ENCODE data around the gene DCAF7.

The DCAF7 gene

DNA sequence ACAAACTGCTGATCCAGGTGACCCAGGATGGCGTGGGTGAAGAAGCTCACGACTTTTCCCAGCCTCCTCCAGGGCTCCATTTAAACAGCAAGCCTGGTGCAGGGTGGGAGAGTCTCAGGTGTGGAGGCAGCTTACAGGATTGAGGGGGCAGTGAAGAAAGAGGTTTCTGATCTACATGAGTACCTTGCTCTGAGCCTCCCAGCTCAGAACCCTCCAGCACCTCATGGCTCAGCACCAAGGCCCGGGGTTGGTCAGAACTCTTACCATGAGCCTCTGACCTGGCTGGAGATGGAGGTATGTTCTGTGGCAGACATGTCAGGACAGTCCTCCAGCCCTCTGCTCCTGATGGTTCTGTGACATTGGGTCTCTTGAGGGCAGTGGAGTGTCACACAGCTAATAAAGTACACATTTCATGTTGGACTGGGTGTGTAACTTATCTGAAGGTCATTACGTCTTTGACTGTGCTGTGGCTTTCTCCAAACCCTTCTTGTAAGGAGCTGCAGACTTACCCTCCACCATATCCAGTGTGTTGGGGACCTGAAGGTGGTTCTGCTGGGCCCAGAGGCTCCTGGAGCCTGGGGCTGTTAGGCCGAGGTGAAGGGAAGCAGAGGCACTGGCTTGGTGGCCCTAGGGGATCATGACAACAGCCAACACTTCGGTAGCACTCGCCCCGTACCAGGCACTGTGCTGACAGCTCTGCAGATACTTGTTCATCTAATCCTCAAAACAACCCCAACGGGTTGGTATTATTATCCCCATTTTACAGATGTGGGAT is 3.8 kb upstream of the DCAF7 start:
- no peak for DNase-seq

DNA sequence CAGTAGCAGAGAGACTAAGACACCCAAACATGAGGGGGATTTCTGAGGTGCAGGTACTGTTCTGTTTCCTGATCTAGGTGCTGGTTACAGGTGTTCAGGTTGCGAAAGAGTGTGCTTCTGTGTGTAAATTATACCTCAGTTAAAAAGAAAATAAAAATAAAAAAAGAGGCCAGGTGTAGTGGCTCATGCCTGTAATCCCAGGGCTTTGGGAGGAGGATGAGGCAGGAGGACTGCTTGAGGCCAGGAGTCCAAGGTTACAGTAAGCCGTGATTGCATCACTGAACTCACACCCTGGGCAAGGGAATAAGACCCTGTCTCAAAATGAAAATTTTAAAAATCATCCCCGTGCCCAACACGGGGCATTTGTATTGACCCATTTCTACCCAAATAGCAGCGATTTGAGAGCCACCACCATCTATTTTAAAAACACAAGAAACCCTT is 3.2 kb upstream of the DCAF7 start:
- DNase-seq, result no peak

DNA sequence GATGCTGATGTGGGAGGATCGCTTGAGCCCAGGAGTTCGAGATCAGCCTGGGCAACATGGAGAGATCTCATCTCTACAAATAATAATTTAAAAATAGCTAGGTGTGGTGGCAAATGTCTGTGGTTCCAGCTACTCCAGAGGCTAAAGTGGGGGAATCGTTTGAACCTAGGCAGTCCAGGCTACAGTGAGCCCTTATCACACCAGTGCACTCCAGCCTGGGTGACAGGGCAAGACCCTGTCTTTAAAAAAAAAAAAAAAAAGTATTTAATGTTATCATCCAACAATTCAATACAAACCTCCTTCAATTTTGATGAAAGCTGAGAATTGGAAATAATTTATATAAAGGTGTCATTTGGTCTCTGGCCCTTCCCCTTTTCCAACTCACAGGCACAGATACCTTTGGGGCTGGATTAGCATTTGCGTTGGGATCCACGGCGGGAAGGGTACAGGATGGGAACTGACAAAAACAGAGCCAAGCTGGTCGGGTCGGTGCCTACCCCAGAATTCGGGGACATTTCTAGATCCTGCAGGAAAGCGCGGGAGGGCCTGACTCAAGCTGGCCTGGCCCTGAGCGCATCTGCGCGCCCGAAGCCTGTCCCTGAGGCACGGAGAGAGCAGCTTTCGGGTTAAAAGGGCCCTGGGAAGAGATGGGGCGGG is 860 bp upstream of the DCAF7 start:
- no peak for DNase-seq

DNA sequence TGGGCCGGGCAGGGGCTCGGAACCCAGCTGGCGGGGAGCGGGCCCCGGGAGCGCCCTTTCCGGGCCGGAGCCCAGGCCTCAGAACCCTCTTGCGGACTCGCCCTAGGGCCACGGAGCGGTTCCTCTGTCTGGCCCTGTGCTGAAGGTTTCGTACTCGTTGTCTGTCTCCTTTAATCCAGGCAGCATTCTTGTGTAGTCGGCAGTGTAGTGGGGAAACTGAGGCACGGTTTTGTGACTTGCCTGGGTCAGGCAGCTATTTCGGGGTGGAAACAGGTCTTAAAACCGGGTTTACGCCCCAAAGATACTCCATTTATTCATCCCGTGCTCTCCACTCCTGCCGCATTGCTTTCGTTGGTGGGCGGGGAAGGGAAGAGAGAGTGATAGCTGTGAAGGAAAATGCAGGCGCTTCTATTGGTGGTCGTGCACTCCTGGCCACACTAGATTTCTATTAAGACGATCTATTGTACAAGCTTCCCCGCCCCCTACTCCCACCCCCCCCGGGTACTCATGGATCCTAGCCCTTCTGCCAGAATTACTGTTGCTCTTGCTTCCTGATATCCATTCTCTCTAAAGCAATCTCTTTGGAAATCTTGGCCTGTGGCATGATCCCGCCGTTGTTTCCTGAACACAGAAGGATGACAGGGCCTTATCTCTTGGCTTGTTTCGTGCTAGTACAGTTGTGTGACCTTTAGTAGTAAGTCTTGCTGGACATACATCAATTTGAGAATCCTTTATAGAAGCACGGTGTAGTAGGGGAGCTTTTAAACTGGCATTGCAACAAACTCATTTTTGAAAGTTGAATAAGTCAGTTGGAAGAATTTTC is 751 bp downstream of the DCAF7 start:
- DNase-seq, result no peak

DNA sequence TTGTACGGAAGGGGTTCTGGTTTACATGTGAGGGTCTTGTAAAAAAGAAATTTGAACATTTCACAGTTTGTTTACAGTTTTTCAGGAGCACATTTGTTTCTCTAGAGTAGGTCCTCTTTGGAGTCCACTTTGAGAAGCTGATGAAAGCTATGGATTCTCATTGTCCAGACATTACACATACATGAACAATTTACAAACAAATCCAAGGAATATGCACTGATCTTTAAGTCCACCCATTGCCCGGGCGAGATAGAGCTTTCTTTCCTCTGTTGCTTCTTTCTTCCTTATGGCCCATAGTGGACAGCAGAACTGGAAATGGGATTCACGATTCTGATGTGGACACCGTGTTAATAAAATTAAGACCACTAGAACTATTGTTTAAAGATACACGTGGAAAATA is 1.9 kb downstream of the DCAF7 start:
- DNase-seq, result no peak

GRCh38 chr17:63555500-63556156 is 5.4 kb downstream of the DCAF7 start:
- DNase-seq, result no peak

DNA sequence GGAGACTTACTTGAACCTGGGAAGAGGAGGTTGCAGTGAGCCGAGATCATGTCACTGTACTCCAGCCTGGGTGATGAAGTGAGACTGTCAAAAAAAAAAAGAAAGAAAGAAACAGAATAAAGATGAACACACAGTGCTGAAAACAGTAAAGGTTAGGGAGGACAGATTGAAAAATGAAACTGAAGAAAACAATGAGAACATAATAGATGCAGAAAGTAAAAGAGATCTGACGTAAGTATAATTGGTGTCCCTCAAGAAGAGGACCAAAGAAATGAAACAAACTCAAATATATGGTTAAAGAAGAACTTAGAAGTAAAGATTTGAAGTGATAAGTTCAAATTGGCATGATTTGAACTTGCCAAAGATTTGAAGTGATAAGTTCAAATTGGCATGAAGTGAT is 7.1 kb downstream of the DCAF7 start:
- no peak for DNase-seq

- DNase-seq, result no peak
Observed at GRCh38 chr17:63558441-63558840, 8.2 kb downstream of the DCAF7 start.

DNA sequence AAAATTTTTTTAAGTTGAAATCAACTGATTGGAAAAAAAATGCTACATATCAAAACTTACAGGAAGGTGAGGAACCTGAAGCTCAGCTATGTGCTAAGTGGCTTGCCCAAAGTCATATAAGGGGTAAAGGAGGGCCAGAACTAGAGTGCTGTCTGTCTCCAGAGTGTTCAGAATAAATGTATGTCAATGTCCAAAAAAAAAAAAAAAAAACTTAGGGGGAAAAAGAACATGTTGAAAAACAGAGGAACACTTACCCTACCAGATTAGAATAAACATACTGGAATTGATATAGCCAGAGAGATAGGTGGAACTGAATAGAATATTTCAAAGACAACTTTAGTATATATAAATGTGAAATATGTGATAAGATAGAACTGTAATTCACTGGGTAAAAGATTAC is 11.5 kb downstream of the DCAF7 start:
- DNase-seq, result no peak

DNA sequence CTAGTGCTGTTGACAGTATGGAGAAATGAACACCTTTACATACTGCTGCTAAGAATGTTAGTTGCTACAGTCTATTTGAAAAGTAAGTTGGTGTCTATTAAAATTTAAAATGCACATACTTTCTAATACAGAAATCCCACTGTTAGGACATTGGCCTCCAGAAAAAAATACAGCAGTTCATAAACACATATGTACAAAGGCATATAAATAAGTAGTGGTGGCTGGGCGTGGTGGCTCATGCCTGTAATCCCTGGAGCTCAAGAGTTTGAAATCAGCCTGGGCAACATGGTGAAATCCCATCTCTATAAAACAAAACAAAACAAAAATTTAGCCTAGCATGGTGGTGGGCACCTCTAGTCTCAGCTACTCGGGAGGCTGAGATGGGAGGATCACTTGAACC is 13.1 kb downstream of the DCAF7 start:
- DNase-seq, result no peak

DNA sequence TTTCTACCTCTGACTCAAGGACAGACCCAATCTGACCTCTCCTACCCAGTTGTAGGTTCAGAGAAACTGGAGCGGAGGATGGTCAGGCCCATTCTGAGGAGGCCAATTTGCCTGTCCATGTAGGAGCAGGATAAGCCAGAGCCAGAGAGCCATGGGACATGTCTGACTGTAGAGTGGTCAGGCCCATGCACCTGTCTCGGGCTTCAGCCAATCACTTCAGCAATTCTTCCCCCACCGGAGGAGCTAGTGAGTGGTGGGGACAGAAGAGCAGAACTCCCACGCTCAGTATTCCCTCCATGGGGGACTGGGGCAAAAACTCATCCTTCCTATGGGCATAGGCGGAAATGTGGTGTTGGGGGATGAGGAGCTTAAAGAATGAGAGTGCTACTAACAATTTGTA is 14.3 kb downstream of the DCAF7 start:
- no peak for DNase-seq

DNA sequence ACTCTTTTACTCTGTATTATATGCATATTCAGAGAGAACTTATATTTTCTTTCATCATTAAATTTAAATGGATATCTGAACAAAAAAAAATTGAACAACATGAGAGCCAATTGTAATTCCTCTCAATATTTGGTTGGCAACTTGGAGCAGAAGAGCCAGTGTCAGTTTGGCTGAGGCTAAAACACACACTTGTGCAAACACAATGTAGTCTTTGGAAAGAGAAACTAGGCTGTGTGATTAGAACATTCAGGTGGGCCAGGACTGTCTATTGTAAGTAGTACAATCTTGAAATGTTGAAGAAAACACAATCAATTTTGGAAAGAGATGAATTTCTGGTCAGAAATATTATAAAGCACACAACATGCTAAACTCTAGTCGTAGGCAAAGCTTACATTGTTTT is 17.0 kb downstream of the DCAF7 start:
- no peak for DNase-seq

GRCh38 chr17:63568563-63568962 is 18.3 kb downstream of the DCAF7 start:
- no peak for DNase-seq

DNA sequence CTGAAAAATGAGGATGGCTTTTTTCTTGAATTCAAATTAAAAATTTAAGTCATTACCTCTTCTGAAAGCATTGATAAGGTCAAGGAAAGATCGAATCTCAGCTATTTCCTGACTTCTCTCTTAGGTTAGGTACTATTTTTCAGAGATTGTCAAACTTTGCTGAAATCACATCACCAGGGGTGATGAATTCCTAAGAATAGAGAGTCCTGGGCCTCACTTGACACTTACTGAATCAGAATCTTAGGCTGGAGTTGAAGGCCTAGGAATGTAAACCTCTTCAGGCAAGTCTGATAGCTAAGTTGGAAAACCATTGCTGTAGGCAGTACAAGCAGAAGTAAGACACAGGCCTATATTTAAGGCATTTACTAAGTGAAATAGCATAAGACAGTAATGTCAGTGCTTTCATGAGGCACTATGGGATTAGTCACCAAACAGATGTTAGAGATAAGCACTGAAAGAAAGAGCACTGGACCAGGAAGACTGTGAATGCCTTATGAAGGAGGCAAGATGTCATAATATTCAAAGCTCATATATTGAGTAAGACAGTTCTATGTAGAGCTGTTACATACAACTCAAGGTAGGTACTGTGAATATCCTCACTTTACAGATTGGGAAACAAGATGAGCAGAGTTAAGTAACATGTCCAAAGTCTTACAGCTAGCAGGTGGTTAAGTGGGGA is 21.5 kb downstream of the DCAF7 start:
- DNase-seq, result no peak

DNA sequence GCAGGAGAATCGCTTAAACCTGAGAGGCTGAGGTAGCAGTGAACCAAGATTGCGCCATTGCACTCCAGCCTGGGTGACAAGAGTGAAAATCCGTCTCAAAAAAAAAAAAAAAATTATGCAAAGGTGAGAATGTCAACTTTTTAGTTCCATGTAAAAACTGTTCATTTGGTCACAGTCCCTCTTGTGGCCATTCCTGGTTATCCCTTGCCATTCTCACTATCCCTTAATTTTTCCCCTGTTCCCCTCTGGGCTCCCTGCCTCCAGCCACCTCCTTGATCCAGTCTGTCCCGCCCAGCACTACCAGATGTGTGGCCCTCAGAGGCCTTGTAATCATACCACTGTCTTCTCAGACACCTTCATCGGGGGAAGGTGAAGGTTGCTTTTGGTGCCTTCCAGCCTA is 23.4 kb downstream of the DCAF7 start:
- no peak for DNase-seq

DNA sequence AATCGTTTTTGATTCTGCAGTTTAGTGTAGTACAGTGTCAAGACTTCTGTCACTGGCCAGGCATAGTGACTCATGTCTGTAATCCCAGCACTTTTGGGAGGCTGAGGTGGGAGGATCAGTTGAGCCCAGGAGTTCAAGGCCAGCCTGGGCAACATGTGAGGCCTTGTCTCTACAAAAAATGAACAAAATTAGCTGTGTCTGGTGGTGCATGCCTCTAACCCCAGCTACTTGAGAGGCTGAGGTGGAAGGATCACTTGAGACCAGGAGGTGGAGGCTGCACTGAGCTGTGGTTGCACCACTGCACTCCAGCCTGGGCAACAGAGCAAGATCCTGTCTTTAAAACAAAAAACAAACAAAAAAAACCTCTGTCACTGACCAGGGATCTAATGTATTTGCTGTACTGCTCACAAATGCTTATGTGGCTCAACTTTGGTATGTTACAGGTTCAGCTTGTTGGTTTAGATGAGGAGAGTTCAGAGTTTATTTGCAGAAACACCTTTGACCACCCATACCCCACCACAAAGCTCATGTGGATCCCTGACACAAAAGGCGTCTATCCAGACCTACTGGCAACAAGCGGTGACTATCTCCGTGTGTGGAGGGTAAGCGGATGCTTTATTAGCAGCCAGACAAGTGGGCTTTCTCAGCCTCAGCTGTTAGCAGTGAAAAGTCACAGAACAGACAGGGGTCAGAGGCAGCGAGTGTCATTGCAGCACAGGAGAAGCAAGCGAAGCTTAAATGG is 27.9 kb downstream of the DCAF7 start:
- DNase-seq, result no peak

- DNase-seq, result no peak
Observed at GRCh38 chr17:63578769-63579111, 28.5 kb downstream of the DCAF7 start.

DNA sequence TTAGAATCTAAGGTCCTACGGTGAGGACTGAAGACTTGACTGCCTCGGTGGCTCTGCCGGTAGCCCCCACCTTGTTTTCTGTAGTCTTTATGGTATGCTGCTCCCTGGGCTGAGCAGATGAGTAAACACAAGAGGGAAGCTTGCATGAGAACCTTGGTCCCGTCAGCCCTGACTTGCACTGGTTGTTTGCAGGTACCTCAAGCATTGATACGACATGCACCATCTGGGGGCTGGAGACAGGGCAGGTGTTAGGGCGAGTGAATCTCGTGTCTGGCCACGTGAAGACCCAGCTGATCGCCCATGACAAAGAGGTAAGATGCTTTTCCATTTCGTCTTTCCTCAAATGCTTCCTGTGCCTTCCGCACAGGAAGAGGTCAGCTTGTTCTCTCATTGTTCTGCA is 29.4 kb downstream of the DCAF7 start:
- no peak for DNase-seq

DNA sequence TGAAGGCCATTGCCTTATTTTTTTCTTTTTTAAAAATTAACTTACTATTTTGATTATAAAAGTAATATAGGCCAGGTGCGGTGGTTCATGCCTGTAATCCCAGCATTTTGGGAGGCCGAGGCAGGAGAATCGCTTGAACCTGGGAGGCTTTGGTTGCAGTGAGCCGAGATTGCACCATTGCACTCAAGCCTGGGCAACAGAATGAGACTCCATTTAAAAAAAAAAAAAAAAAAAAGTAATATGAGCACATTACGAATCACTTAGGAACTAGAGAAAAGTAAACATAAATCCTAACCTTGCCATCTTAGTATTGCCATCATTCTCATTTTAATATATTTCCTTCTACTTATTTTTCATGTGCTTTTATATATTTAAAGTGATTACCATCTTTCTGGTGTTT is 37.5 kb downstream of the DCAF7 start:
- no peak for DNase-seq

DNA sequence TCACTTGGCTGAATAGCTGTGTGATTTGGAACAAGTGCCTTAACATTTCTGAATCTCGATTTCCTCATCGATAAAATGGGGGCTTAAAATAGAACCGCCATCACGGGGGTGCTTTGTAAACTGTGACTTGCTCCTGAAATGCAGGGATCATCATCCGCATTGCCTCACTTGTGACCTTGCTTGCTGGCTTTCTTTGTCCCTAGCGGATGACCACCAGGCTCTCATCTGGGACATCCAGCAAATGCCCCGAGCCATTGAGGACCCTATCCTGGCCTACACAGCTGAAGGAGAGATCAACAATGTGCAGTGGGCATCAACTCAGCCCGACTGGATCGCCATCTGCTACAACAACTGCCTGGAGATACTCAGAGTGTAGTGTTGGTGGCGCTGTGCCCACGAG is 38.5 kb downstream of the DCAF7 start:
- no peak for DNase-seq

- DNase-seq, result no peak
Observed at GRCh38 chr17:63589646-63590045, 39.4 kb downstream of the DCAF7 start.

DNA sequence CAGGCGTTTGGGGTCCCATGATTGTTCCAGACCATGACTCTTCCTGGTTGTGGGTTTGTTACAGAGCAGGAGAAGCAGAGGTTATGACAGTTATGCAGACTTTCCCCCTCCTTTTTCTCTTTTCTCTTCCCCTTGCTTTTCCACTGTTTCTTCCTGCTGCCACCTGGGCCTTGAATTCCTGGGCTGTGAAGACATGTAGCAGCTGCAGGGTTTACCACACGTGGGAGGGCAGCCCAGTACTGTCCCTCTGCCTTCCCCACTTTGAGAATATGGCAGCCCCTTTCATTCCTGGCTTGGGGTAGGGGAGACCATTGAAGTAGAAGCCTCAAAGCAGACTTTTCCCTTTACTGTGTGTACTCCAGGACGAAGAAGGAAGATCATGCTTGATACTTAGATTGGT is 42.5 kb downstream of the DCAF7 start:
- no peak for DNase-seq
